ENCODE results near the gene TMEM204. TPM values are rescaled to one million over a fixed set of nuclear protein-coding genes. Genes with fewer than 3 reads are reported as not detected.

TMEM204 gene
- polyA plus RNA-seq, 1 donor from 2014 or later: not detected

DNA sequence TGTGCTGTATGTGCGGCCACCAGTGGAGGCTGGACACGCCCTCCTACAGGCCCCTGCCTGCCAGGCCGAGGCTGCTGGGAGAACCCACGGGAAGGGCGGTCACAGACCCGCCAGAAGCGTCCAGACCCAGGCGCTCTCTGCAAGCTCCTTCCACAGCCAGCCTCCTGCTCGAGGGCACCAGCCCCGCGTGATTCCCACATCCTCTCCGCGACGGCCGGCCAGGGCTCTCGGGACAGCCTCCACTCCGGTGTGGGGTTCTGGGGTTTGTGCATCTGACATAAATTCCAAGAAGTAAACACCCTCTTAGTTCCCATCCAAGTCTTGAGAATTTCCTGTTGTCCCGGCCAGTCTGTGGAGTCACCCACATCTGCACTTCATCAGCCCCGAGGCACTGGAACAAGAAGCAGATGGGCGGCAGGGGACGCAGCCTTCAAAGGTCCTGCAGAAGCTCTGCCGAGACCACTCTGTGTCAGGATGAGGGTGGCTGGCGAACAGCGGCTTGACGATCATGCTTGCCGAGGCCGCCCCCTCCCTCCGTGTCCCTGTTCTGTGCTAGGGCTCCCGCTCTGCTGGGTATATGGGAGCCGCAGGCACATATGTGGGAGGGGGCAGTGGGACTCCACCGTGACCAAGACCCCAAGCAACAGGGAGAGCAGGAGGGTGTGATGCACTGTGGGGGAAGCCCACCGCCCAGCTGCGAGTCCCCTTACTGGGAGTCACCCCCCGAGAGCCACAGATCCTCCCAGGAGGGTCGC lies 2.4 kb upstream of the TMEM204 start:
- Histone ChIP-seq H3K27me3 (ENCODE audit: insufficient read depth, low read depth, low read length) (no peaks in the 10 kb centered on the region), H3K27ac (ENCODE audit: low read length) (no peak overlapping the region), H3F3A (ENCODE audit: insufficient read depth, low read length, poor library complexity, severe bottlenecking) (no peaks in the 10 kb centered on the region), H3K9me3 (ENCODE audit: low read length) (no peaks in the 10 kb centered on the region), H3K4me3 (ENCODE audit: low read length) (no peak overlapping the region), H4K20me1 (ENCODE audit: insufficient read depth) (no peaks in the 10 kb centered on the region), H3K9me2 (ENCODE audit: insufficient read depth, low read length) (no peaks in the 10 kb centered on the region), H3K9ac (ENCODE audit: low read length) (no peak overlapping the region), H3K79me2 (replicated peaks; ENCODE audit: insufficient read depth, low read length) (no peaks in the 10 kb centered on the region), H3K36me3 (ENCODE audit: insufficient read depth, low read length) (peaks cover 3% of the 10 kb centered on the region), H3K4me2 (ENCODE audit: low read length) (no peak overlapping the region), H2AFZ (ENCODE audit: low read depth, low read length) (no peak overlapping the region)
- TF ChIP-seq REST (IDR thresholded peaks at IDR 0.05; ENCODE audit: borderline replicate concordance): no peak
- TF ChIP-seq SMC3 (conservative IDR thresholded peaks at IDR 0.05; ENCODE audit: poor library complexity): no peak
- no peak for TF ChIP-seq MXI1 (conservative IDR thresholded peaks at IDR 0.05; ENCODE audit: poor library complexity, severe bottlenecking)
- no peak for TF ChIP-seq EZH2 (IDR thresholded peaks at IDR 0.05; ENCODE audit: borderline replicate concordance, insufficient read depth, low read length, poor library complexity, severe bottlenecking)
- no peak for TF ChIP-seq TAF1 (IDR thresholded peaks at IDR 0.05; ENCODE audit: low read depth)
- no peak for TF ChIP-seq POLR2AphosphoS5 (IDR thresholded peaks at IDR 0.05)
- no peak for TF ChIP-seq EP300 (conservative IDR thresholded peaks at IDR 0.05; ENCODE audit: poor library complexity, severe bottlenecking)
- TF ChIP-seq, protein P1, sequence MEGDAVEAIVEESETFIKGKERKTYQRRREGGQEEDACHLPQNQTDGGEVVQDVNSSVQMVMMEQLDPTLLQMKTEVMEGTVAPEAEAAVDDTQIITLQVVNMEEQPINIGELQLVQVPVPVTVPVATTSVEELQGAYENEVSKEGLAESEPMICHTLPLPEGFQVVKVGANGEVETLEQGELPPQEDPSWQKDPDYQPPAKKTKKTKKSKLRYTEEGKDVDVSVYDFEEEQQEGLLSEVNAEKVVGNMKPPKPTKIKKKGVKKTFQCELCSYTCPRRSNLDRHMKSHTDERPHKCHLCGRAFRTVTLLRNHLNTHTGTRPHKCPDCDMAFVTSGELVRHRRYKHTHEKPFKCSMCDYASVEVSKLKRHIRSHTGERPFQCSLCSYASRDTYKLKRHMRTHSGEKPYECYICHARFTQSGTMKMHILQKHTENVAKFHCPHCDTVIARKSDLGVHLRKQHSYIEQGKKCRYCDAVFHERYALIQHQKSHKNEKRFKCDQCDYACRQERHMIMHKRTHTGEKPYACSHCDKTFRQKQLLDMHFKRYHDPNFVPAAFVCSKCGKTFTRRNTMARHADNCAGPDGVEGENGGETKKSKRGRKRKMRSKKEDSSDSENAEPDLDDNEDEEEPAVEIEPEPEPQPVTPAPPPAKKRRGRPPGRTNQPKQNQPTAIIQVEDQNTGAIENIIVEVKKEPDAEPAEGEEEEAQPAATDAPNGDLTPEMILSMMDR (IDR thresholded peaks at IDR 0.05; ENCODE audit: poor library complexity, severe bottlenecking): no peak
- TF ChIP-seq RAD21 (conservative IDR thresholded peaks at IDR 0.05): no peak

GRCh38 chr16:1531638-1531910 lies 1.9 kb upstream of the TMEM204 start:
- Histone ChIP-seq H3K27ac (ENCODE audit: low read length) (no peak overlapping the region), H3K9ac (ENCODE audit: low read length) (no peak overlapping the region), H3K27me3 (ENCODE audit: insufficient read depth, low read depth, low read length) (no peaks in the 10 kb centered on the region), H3K9me2 (ENCODE audit: insufficient read depth, low read length) (no peaks in the 10 kb centered on the region), H2AFZ (ENCODE audit: low read depth, low read length) (no peak overlapping the region), H3K9me3 (ENCODE audit: low read length) (no peaks in the 10 kb centered on the region), H3K36me3 (ENCODE audit: insufficient read depth, low read length) (peaks cover 3% of the 10 kb centered on the region), H3K4me2 (ENCODE audit: low read length) (no peak overlapping the region), H3K79me2 (replicated peaks; ENCODE audit: insufficient read depth, low read length) (no peaks in the 10 kb centered on the region), H3F3A (ENCODE audit: insufficient read depth, low read length, poor library complexity, severe bottlenecking) (no peaks in the 10 kb centered on the region), H4K20me1 (ENCODE audit: insufficient read depth) (no peaks in the 10 kb centered on the region), H3K4me3 (ENCODE audit: low read length) (no peak overlapping the region)
- no peak for TF ChIP-seq REST (IDR thresholded peaks at IDR 0.05; ENCODE audit: borderline replicate concordance)
- TF ChIP-seq RAD21 (conservative IDR thresholded peaks at IDR 0.05): no peak
- no peak for TF ChIP-seq EZH2 (IDR thresholded peaks at IDR 0.05; ENCODE audit: borderline replicate concordance, insufficient read depth, low read length, poor library complexity, severe bottlenecking)

Measured in neural cell (in vitro differentiated cells).